PFSK-1 (cell line): ENCODE measurements around the gene PGBD4.

Experiments used
- FOXP2 ChIP-seq: optimal IDR thresholded peaks from 2 replicates; pipeline ENCODE3; 2011; ENCODE audit warnings: borderline replicate concordance, control low read depth, inconsistent platforms; ENCODE audit not compliant: insufficient read depth; ENCODE audit errors: extremely low read length, extremely low read depth
- POLR2AphosphoS5 ChIP-seq: IDR thresholded peaks from 2 replicates; pipeline ENCODE4 v1.6.1; 2012; ENCODE audit warnings: low read depth, mild to moderate bottlenecking, control low read depth, low read length, moderate library complexity
- SIN3A ChIP-seq: IDR thresholded peaks from 2 replicates; pipeline ENCODE4 v1.6.1; 2012; ENCODE audit warnings: mild to moderate bottlenecking, low read length, moderate library complexity, borderline replicate concordance; ENCODE audit not compliant: insufficient read depth
- TAF1 ChIP-seq: IDR thresholded peaks from 2 replicates; pipeline ENCODE4 v1.6.1; 2012; ENCODE audit warnings: low read length, control low read depth, borderline replicate concordance; ENCODE audit not compliant: insufficient read depth
- TF ChIP-seq, protein P1 (sequence below), 2 experiments: IDR thresholded peaks; 2 replicates each; pipeline versions ENCODE4 v1.6.1 to v1.8.0; 2011 to 2012; ENCODE audit warnings: low read depth in 2 of 2, low read length in 2 of 2, control low read depth in 1 of 2, inconsistent platforms in 1 of 2, mild to moderate bottlenecking in 1 of 2, moderate library complexity in 1 of 2; ENCODE audit not compliant: insufficient read depth in 1 of 2

The PGBD4 gene

GRCh38 chr15:34059476-34059875 lies 42.4 kb upstream of the PGBD4 start:
- no peak for TF ChIP-seq TAF1
- TF ChIP-seq FOXP2: no peak
- TF ChIP-seq POLR2AphosphoS5: no peak
- TF ChIP-seq SIN3A: no peak
- TF ChIP-seq, protein P1, sequence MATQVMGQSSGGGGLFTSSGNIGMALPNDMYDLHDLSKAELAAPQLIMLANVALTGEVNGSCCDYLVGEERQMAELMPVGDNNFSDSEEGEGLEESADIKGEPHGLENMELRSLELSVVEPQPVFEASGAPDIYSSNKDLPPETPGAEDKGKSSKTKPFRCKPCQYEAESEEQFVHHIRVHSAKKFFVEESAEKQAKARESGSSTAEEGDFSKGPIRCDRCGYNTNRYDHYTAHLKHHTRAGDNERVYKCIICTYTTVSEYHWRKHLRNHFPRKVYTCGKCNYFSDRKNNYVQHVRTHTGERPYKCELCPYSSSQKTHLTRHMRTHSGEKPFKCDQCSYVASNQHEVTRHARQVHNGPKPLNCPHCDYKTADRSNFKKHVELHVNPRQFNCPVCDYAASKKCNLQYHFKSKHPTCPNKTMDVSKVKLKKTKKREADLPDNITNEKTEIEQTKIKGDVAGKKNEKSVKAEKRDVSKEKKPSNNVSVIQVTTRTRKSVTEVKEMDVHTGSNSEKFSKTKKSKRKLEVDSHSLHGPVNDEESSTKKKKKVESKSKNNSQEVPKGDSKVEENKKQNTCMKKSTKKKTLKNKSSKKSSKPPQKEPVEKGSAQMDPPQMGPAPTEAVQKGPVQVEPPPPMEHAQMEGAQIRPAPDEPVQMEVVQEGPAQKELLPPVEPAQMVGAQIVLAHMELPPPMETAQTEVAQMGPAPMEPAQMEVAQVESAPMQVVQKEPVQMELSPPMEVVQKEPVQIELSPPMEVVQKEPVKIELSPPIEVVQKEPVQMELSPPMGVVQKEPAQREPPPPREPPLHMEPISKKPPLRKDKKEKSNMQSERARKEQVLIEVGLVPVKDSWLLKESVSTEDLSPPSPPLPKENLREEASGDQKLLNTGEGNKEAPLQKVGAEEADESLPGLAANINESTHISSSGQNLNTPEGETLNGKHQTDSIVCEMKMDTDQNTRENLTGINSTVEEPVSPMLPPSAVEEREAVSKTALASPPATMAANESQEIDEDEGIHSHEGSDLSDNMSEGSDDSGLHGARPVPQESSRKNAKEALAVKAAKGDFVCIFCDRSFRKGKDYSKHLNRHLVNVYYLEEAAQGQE (IDR thresholded peaks at IDR 0.05; ENCODE audit: insufficient read depth in 1 of 2, low read depth in 2 of 2, low read length in 2 of 2): no peak

DNA sequence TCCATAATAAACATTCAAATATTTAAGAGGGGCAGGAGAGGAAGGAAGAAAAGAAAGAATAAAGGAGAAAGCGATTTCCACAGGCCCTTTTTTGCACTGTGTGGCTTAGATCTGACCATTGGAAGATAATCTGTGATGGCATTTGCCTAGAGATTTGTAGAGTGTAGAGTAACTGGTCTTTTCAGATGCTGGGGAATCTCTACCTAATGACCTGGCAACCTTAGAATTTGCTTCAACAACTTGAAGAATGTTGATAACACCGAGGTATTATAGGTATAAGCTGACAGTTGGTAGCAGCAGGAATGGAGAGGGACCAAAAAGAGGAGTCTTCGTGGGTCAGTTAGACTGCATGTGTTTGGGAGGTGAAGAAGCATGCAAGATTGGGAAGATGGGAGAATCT lies 41.9 kb upstream of the PGBD4 start:
- TF ChIP-seq FOXP2: no peak
- no peak for TF ChIP-seq POLR2AphosphoS5

GRCh38 chr15:34064438-34064837 lies 37.4 kb upstream of the PGBD4 start:
- TF ChIP-seq, protein P1 (IDR thresholded peaks at IDR 0.05; ENCODE audit: insufficient read depth in 1 of 2, low read depth in 2 of 2, low read length in 2 of 2): no peak
- TF ChIP-seq POLR2AphosphoS5: no peak
- no peak for TF ChIP-seq TAF1
- no peak for TF ChIP-seq FOXP2
- no peak for TF ChIP-seq SIN3A

- TF ChIP-seq FOXP2 (no peak), SIN3A (no peak), TAF1 (no peak), POLR2AphosphoS5 (no peak)
- TF ChIP-seq, protein P1 (IDR thresholded peaks at IDR 0.05; ENCODE audit: insufficient read depth in 1 of 2, low read depth in 2 of 2, low read length in 2 of 2): no peak
These were observed 36.6 kb upstream of the PGBD4 start for GRCh38 chr15:34065261-34065660.

DNA sequence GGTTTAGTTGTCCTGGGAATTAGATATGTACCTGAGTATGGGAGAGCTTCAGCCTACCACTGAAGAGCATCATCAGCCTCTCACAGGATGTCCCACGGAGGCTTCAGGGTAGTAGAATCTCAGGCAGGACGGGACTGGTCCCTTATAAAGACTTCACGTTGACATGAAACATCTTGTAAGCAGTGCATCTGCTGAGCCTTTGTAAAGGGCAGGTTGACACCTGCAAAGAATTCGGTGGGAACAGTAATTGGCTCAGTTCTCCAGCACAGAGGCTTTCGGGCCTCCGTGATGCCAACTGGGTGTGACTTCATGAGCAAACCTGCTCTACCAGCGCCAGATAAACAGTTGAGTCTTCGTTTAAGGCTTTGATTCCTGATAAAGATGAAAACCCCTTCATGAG lies 35.9 kb upstream of the PGBD4 start:
- no peak for TF ChIP-seq SIN3A
- no peak for TF ChIP-seq TAF1
- no peak for TF ChIP-seq POLR2AphosphoS5
- TF ChIP-seq, protein P1 (IDR thresholded peaks at IDR 0.05; ENCODE audit: insufficient read depth in 1 of 2, low read depth in 2 of 2, low read length in 2 of 2): no peak
- no peak for TF ChIP-seq FOXP2
